HG03354 (cell line): Measurements from ENCODE around the gene SLC43A3.
"Not testable (repeated sequence)": the region's sequence is repeated elsewhere in the genome, so short reads cannot be mapped to it uniquely, and the experiment has no call there.

Experiments
- ATAC-seq: cut with Tn5 transposase; IDR thresholded peaks from one replicate; pipeline ENCODE4 v1.9.1; 2021; ENCODE audit warnings: mild to moderate bottlenecking; ENCODE audit not compliant: unreplicated experiment, poor library complexity, severe bottlenecking

Gene SLC43A3

GRCh38 chr11:57409321-57410100 is 17.4 kb downstream of the SLC43A3 start:
- ATAC-seq = no peak

DNA sequence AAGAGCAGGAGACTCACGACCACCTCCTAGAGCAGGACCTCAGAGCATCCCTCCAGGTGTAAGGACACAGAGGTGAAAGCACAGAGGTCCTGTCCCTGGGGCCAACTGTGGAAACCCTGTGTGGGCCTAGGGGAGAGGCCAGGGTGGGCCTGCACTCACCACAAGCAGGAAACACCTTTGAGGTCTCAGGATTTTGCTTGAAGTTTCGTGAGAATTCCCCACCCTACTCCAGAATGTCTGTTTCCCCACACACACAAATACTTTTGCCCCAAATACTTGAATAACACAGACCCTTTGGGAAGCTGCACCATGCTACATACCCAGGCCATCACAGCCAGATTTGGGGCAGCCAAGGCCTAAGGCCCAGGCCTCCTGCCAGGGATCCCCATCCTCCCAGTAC is 18.1 kb downstream of the SLC43A3 start:
- ATAC-seq = no peak

- no peak for ATAC-seq
Observed at GRCh38 chr11:57407941-57408475, 18.9 kb downstream of the SLC43A3 start.

DNA sequence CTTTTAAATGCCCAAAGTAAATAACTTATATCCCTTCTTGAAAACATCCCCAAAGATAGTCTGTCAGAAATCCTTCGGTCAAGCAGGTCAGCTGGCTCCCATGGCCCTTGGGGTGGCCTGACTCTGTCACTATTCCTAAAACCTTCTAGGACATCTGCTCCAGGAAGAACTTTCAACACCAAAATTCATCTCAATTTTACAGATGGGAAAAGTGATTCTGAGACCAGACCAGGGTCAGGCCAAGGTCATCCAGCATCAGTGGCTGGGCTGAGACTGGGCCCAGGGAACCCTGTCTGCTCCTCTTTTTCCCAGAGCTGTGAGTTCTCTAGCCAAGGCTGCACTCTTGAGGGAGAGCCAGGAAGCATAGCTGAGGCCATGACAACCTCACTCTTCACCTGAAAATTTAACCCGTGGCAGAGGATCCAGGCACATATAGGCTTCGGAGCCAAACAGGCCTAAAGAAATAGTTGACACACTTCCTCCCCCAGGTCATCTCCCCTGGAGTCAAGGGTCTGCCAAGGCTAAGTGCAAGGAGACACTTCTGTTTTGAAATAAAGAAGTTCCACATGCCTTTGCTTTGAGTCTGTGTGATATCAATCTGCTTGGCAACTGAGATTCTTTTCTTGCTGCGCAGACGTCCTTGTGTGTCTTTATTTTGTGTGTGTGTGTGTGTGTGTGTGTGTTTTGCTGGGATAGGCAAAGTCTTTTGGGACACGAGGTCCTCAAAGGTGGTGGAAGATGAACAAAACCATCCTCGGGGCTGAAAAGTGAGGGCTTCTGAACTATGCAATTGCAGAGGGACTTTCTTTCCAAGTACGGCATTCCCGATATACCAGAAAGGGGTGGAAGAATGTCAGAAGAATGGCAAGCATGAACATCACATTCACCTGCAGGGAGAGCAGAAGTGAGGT is 19.7 kb downstream of the SLC43A3 start:
- ATAC-seq = no peak

DNA sequence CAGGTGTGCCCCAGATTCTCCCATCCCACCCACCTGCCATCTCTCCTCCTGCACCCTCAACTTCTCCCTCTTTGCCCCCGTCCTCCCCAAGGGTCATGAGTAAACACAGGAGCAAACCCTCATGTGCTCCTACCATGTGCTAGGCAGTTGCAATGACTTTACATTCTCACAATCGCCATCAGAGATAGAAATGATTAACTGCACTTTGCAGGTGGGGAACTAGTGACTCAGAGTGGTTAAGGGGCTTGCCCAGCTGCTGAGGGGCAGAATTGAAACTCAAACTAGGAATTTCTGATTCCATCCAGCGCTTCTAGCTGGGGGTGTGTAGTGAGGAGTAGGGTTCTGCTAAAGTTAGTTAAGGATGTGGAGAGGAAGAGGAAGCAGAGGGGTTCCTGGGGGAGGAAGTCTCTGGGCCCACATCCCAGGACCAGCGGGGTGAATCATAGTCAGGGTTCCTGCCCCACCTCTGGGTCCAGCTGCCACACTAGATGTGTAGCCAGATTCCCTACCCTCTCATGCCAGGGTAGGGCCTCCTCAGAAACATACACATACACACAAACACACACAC is 20.5 kb downstream of the SLC43A3 start:
- ATAC-seq = peak; percentile 96

DNA sequence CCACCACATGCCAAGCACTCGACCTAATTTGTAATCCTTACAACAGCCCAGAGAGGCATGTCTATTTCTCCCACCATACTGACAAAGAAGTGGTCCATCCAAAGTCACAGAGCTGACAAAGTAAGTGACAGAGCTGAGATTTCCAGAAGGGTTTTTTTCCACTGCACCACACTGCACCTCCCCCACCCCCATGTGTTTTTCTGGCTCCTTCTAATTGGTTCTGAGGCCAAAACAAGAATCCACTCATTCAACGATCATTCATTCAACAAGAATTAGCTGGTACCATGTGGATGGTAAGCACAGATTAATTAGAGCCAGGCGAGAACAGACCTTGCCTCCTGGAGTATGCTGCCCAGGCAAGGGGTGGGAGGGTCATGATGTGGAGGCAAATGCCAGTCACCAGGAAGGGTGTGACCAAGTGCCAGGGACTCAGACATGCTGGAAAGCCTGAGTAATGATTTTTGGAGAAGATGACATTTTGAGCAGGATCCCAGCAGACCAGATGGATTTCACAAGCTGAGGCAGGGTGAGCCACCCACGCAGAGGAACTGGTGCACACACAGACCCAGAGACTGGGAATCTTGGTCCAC is 21.6 kb downstream of the SLC43A3 start:
- ATAC-seq = no peak

DNA sequence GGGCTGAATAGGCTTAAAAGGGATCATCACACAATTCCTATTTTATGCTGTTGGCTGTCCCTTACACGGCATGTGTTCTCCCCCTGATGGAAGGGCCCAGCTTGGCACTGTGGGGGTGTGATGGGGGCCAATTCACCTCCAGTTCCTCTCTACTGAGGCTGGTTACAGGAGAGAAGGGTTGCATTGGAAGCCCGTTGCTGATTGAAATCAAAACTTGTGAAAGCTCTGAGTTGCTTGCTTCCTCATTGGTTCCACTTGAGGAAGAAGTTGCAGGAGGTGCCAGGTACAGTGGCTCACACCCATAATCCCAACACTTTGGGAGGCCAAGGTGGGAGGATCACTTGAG is 23.1 kb downstream of the SLC43A3 start:
- ATAC-seq = no peak

- not testable (repeated sequence) for ATAC-seq
Observed at GRCh38 chr11:57403003-57403801, 23.7 kb downstream of the SLC43A3 start.

GRCh38 chr11:57402188-57403002 is 24.5 kb downstream of the SLC43A3 start:
- no peak for ATAC-seq

DNA sequence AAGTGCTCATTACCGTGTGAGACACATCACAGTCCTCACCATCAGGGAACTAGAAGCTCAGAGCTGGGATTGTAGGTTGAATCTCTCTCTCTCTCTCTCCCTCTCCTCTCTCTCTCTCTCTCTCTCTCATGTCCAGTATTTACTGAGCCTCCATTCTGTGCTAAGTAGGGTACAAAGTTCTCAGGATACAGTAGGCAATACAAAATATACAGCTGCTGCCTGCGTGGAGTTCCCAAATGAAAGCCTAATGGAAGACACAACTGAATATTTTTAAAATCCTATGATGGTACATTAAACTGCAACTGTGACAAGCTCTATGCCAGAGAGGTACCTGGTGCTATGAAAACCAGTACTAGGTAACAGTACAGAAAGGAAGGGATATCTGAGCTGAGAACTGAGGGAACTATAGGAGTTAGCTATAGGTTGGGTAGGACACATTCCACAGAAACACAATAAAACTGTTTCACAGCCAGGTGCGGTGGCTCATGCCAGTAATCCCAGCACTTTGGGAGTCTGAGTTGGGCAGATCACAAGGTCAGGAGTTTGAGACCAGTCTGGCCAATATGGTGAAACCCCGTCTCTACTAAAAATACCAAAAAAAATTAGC is 26.8 kb downstream of the SLC43A3 start:
- ATAC-seq = no peak

DNA sequence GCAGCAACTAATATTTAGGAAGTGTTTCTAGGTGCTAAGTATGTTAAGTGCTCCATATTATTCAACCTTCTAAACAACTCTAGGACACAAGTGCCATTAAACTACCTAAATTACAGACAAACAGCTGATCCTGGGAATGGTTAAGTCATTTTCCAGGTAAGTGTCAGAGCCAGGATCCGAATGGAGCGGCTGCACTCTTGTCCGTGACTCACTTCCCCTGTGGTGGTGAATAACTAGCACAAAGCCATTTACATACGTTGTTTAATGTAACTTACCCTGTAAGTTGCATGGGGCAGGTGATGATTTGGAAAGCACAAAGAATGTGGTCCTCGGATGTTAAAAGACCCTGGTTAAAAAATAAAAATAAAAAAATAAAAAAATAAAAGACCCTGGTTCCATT is 27.7 kb downstream of the SLC43A3 start:
- no peak for ATAC-seq

DNA sequence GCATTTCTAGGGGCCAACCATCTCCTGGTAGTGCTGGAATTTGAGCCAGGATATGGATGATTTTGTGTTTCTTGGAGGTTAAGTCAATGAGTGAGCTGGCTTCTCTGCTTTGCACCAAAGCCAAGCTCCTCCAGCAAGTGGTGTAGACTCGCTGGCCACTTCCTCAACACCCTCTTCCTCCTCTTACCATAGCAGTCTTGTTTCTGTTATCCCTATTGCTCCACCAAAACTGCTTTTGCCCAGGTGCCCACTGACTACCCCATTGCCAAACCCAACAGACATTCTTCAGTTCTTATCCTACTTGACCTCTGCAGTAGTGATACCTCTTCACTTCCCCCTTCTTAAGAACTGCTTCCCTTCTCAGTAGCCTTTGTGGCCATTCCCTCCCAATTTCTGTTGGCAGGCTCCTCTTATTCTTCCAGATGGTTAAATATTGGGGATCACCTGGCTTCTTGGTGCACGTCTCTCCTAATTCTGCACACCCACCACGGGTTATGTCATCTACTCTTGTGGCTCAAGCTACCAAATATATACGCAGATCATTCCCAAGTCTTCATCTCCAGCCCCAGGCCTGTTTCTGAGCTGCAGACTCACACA is 29.4 kb downstream of the SLC43A3 start:
- no peak for ATAC-seq

GRCh38 chr11:57396744-57397143 is 30.2 kb downstream of the SLC43A3 start:
- ATAC-seq = no peak

- ATAC-seq = no peak
Observed at GRCh38 chr11:57395905-57396623, 30.9 kb downstream of the SLC43A3 start.

DNA sequence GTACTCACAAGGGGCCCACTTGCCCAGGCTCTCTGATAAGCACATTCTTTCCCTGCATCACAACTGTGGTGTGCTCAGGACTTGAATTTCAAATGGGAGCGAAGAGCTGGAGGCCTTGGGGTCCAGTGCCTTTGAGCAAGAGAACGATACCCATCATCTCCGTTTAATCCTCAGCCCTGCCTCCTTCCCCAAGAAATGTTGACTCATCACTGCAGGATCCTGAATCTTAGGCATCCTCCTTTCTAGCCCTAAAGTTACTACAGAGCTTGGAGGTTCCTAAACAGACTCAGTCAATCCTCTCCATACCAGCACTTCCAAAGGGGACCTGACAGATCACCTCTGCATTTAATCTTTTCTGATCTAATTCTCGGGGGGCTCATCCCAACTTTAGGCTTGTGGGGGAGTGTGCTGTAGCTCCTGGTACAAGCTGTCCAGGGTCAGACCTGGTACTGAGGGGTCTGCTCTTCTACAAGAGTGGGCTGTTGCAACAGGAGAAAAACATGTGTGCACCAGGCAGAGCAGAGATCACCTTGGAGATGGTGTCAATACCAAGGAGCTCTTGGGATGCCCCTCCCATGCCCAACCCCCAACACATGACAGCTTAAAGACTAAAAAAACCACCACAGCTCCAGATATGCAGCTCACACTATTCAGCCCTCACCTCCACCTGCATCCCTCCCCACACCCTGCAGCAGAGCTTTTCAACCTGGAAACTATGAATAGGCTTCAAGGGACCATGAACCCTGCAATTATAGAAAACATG is 32.5 kb downstream of the SLC43A3 start:
- ATAC-seq = no peak

- no peak for ATAC-seq
Observed at GRCh38 chr11:57392763-57393105, 34.2 kb downstream of the SLC43A3 start.
